ENCODE measurements around the gene TGFBRAP1.

TGFBRAP1 gene

GRCh38 chr2:105364436-105365139 lies 35.1 kb upstream of the TGFBRAP1 start:
- TF ChIP-seq MYC (IDR thresholded peaks at IDR 0.05; ENCODE audit: low read depth, low read length) (no peak), CTCF (IDR thresholded peaks at IDR 0.05; ENCODE audit: low read depth, low read length) (no peak), MAX (IDR thresholded peaks at IDR 0.05; ENCODE audit: low read depth, low read length) (no peak), POLR2A (IDR thresholded peaks at IDR 0.05; ENCODE audit: extremely low read depth, insufficient read length) (no peak)
- no peak for DNase-seq (ENCODE audit: low read depth)
- no peak overlapping the region for H3K4me3 ChIP-seq (ENCODE audit: low read depth, low read length)

GRCh38 chr2:105362862-105363591 lies 33.5 kb upstream of the TGFBRAP1 start:
- no peak for DNase-seq (ENCODE audit: low read depth)
- no peak overlapping the region for H3K4me3 ChIP-seq (ENCODE audit: low read depth, low read length)
- no peak for TF ChIP-seq POLR2A (IDR thresholded peaks at IDR 0.05; ENCODE audit: extremely low read depth, insufficient read length)
- TF ChIP-seq MYC (IDR thresholded peaks at IDR 0.05; ENCODE audit: low read depth, low read length): no peak
- TF ChIP-seq MAX (IDR thresholded peaks at IDR 0.05; ENCODE audit: low read depth, low read length): no peak
- TF ChIP-seq CTCF (IDR thresholded peaks at IDR 0.05; ENCODE audit: low read depth, low read length): no peak

- H3K4me3 ChIP-seq (ENCODE audit: low read depth, low read length): no peak overlapping the region
- no peak for DNase-seq (ENCODE audit: low read depth)
- TF ChIP-seq MYC (IDR thresholded peaks at IDR 0.05; ENCODE audit: low read depth, low read length): no peak
- no peak for TF ChIP-seq MAX (IDR thresholded peaks at IDR 0.05; ENCODE audit: low read depth, low read length)
- no peak for TF ChIP-seq CTCF (IDR thresholded peaks at IDR 0.05; ENCODE audit: low read depth, low read length)
- no peak for TF ChIP-seq POLR2A (IDR thresholded peaks at IDR 0.05; ENCODE audit: extremely low read depth, insufficient read length)
Measured at GRCh38 chr2:105361102-105361889, 31.8 kb upstream of the TGFBRAP1 start.

GRCh38 chr2:105358593-105358992 lies 29.1 kb upstream of the TGFBRAP1 start:
- no peak overlapping the region for H3K4me3 ChIP-seq (ENCODE audit: low read depth, low read length)
- TF ChIP-seq MAX (IDR thresholded peaks at IDR 0.05; ENCODE audit: low read depth, low read length) (no peak), CTCF (IDR thresholded peaks at IDR 0.05; ENCODE audit: low read depth, low read length) (no peak), POLR2A (IDR thresholded peaks at IDR 0.05; ENCODE audit: extremely low read depth, insufficient read length) (no peak), MYC (IDR thresholded peaks at IDR 0.05; ENCODE audit: low read depth, low read length) (no peak)
- no peak for DNase-seq (ENCODE audit: low read depth)

GRCh38 chr2:105357122-105357521 lies 27.6 kb upstream of the TGFBRAP1 start:
- no peak for DNase-seq (ENCODE audit: low read depth)
- TF ChIP-seq CTCF (IDR thresholded peaks at IDR 0.05; ENCODE audit: low read depth, low read length): no peak
- TF ChIP-seq MYC (IDR thresholded peaks at IDR 0.05; ENCODE audit: low read depth, low read length): no peak
- TF ChIP-seq POLR2A (IDR thresholded peaks at IDR 0.05; ENCODE audit: extremely low read depth, insufficient read length): no peak
- no peak for TF ChIP-seq MAX (IDR thresholded peaks at IDR 0.05; ENCODE audit: low read depth, low read length)
- no peak overlapping the region for H3K4me3 ChIP-seq (ENCODE audit: low read depth, low read length)
